ENCODE measurements around the gene KIF26A.

The KIF26A gene

GRCh38 chr14:104216457-104216856 lies 78.1 kb downstream of the KIF26A start (continued):
- TF ChIP-seq, protein P1, sequence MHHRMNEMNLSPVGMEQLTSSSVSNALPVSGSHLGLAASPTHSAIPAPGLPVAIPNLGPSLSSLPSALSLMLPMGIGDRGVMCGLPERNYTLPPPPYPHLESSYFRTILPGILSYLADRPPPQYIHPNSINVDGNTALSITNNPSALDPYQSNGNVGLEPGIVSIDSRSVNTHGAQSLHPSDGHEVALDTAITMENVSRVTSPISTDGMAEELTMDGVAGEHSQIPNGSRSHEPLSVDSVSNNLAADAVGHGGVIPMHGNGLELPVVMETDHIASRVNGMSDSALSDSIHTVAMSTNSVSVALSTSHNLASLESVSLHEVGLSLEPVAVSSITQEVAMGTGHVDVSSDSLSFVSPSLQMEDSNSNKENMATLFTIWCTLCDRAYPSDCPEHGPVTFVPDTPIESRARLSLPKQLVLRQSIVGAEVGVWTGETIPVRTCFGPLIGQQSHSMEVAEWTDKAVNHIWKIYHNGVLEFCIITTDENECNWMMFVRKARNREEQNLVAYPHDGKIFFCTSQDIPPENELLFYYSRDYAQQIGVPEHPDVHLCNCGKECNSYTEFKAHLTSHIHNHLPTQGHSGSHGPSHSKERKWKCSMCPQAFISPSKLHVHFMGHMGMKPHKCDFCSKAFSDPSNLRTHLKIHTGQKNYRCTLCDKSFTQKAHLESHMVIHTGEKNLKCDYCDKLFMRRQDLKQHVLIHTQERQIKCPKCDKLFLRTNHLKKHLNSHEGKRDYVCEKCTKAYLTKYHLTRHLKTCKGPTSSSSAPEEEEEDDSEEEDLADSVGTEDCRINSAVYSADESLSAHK (tag by site-specific recombination; IDR thresholded peaks at IDR 0.05) = no peak
- no peak for TF ChIP-seq WT1 (tag by site-specific recombination; IDR thresholded peaks at IDR 0.05)
- no peak for TF ChIP-seq ZNF639 (tag by site-specific recombination; IDR thresholded peaks at IDR 0.05)

GRCh38 chr14:104217486-104218360 lies 79.3 kb downstream of the KIF26A start:
- H3K27ac ChIP-seq (ENCODE audit: extremely low read depth, low read depth, low read length) = no peak overlapping the region
- H3K4me3 ChIP-seq (ENCODE audit: low read depth, low read length) = no peak overlapping the region
- no peaks in the 10 kb centered on the region for H3K9me3 ChIP-seq (ENCODE audit: control insufficient read depth, insufficient read depth, low read depth, low read length)
- H3K36me3 ChIP-seq (ENCODE audit: control insufficient read depth in 2 of 2, insufficient read depth in 1 of 2, low read length in 2 of 2) = no peaks in the 10 kb centered on the region
- no peaks in the 10 kb centered on the region for H3K4me1 ChIP-seq (ENCODE audit: control insufficient read depth, insufficient read depth, low read length)
- CTCF ChIA-PET = no interaction called here
- POLR2A ChIA-PET = no interaction called here
- TF ChIP-seq ZNF202 (tag by site-specific recombination; IDR thresholded peaks at IDR 0.05; ENCODE audit: borderline replicate concordance) (no peak), ZNF677 (tag by site-specific recombination; IDR thresholded peaks at IDR 0.05) (no peak), ZBTB20 (tag by site-specific recombination; IDR thresholded peaks at IDR 0.05) (no peak), HOXC10 (CRISPR knock-in tag; IDR thresholded peaks at IDR 0.05) (no peak), MEIS1 (CRISPR knock-in tag; IDR thresholded peaks at IDR 0.05; ENCODE audit: borderline replicate concordance) (no peak), KLF7 (tag by site-specific recombination; IDR thresholded peaks at IDR 0.05; ENCODE audit: borderline replicate concordance) (no peak), TRIM28 (IDR thresholded peaks at IDR 0.05; ENCODE audit: borderline replicate concordance, low read length) (no peak), ZNF239 (tag by site-specific recombination; IDR thresholded peaks at IDR 0.05) (no peak), ZNF514 (tag by site-specific recombination; IDR thresholded peaks at IDR 0.05) (no peak), ZNF510 (tag by site-specific recombination; IDR thresholded peaks at IDR 0.05; ENCODE audit: insufficient replicate concordance) (no peak), ZNF19 (tag by site-specific recombination; IDR thresholded peaks at IDR 0.05; ENCODE audit: low read depth) (no peak), ZFP69B (tag by site-specific recombination; IDR thresholded peaks at IDR 0.05) (no peak), SCRT2 (tag by site-specific recombination; IDR thresholded peaks at IDR 0.05) (no peak), ZEB2 (tag by site-specific recombination; IDR thresholded peaks at IDR 0.05) (no peak), ZNF600 (tag by site-specific recombination; IDR thresholded peaks at IDR 0.05) (no peak), ZNF138 (tag by site-specific recombination; IDR thresholded peaks at IDR 0.05; ENCODE audit: borderline replicate concordance) (no peak), ZBTB1 (tag by site-specific recombination; IDR thresholded peaks at IDR 0.05) (no peak), ZNF664 (tag by site-specific recombination; IDR thresholded peaks at IDR 0.05) (no peak)
- TF ChIP-seq, protein P2, sequence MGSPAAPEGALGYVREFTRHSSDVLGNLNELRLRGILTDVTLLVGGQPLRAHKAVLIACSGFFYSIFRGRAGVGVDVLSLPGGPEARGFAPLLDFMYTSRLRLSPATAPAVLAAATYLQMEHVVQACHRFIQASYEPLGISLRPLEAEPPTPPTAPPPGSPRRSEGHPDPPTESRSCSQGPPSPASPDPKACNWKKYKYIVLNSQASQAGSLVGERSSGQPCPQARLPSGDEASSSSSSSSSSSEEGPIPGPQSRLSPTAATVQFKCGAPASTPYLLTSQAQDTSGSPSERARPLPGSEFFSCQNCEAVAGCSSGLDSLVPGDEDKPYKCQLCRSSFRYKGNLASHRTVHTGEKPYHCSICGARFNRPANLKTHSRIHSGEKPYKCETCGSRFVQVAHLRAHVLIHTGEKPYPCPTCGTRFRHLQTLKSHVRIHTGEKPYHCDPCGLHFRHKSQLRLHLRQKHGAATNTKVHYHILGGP (tag by site-specific recombination; IDR thresholded peaks at IDR 0.05) = no peak
- TF ChIP-seq, protein P3, sequence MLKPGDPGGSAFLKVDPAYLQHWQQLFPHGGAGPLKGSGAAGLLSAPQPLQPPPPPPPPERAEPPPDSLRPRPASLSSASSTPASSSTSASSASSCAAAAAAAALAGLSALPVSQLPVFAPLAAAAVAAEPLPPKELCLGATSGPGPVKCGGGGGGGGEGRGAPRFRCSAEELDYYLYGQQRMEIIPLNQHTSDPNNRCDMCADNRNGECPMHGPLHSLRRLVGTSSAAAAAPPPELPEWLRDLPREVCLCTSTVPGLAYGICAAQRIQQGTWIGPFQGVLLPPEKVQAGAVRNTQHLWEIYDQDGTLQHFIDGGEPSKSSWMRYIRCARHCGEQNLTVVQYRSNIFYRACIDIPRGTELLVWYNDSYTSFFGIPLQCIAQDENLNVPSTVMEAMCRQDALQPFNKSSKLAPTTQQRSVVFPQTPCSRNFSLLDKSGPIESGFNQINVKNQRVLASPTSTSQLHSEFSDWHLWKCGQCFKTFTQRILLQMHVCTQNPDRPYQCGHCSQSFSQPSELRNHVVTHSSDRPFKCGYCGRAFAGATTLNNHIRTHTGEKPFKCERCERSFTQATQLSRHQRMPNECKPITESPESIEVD (tag by site-specific recombination; IDR thresholded peaks at IDR 0.05) = no peak

All from HEK293 (cell line).